HG02571 (cell line): ENCODE measurements around the gene GCNT4.
"Not testable (repeated sequence)": the region's sequence is repeated elsewhere in the genome, so short reads cannot be mapped to it uniquely, and the experiment has no call there.

Experiments
- ATAC-seq: cut with Tn5 transposase; IDR thresholded peaks from one replicate; pipeline ENCODE4 v1.9.1; 2021; ENCODE audit warnings: mild to moderate bottlenecking, moderate library complexity; ENCODE audit not compliant: unreplicated experiment

GCNT4 gene, protein sequence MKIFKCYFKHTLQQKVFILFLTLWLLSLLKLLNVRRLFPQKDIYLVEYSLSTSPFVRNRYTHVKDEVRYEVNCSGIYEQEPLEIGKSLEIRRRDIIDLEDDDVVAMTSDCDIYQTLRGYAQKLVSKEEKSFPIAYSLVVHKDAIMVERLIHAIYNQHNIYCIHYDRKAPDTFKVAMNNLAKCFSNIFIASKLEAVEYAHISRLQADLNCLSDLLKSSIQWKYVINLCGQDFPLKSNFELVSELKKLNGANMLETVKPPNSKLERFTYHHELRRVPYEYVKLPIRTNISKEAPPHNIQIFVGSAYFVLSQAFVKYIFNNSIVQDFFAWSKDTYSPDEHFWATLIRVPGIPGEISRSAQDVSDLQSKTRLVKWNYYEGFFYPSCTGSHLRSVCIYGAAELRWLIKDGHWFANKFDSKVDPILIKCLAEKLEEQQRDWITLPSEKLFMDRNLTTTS

DNA sequence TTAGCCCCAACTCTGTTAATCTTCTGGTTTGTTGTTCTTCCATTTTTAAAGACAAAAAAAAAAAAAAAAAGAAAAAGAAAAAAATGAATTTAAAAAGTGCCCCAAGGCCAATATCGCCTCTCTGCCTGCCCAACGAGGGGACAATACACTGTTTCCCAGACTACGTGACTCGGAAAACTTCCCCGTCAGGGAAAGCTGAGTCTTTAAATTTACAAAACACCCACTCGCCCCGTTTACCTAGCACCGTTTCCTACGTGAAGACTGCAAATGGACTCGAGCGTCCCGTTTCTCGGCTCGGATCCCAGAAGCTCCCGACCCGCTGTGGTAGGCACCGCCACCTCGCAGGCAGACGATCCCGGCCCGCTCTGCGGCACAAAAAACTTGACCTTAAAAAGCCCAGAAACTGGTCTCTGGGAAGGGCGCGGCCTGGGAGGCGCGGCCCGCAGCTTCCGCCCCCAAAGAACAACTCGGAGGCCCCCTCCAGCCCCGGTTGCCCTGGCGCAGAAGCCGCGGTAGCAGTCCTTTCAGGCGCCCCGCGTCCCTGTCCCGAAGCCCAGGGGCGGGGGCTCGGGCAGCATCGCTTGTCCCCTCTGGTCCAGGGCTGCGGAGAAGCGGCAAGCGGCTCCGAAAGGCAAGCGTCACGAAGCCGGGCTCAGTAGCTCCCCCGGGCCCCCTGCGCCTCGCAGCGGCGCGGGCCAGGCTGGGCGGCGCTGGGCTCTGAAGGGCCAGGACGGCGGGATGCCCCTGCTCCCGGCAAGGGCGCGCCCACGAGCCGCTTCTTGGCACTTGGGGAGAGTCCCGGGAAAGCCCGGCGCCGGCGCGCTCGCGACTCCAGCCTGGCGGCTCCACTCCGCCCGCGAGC lies at the start of gene GCNT4:
Gene GCNT4 (minus strand): TSS at position 367 of the 862 bp plus-strand sequence. CDS start 22,521 bp downstream, outside the sequence.
- ATAC-seq = no peak

DNA sequence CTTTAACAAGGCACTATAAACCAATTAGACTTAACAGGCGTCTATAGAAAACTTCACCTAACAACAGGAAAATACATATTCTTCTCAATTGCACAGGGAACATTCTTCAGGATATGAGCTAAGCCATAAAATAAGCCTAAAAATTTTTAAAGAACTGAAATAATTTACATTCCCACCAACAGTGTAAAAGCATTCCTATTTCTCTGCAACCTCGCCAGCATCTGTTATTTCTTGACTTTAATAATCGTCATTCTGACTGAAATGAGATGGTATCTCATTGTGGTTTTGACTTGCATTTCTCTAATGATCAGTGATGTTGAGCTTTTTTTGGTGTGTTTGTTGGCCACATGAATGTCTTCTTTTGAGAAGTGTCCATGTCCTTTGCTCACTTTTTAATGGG lies 43.6 kb upstream of the GCNT4 start:
- not testable (repeated sequence) for ATAC-seq

DNA sequence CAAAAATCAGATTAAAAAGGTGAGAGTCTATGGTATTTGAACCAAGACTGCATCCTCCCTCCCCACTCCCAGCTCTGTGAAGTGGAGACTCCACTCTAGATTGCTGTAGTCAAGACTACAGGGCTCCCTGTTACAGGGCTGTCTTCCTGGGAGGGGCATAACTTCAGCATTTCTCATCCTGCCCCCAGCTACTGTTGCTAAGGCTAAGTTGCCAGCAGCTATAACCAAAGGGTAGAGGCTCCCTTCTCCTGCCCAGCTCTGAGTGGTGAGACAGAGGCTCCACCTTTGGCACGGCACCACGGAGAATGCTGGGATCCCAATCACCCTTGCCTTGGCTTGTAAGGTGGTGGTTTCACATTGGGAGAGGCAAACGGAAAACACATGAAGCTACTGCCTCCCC lies 39.2 kb upstream of the GCNT4 start:
- no peak for ATAC-seq

DNA sequence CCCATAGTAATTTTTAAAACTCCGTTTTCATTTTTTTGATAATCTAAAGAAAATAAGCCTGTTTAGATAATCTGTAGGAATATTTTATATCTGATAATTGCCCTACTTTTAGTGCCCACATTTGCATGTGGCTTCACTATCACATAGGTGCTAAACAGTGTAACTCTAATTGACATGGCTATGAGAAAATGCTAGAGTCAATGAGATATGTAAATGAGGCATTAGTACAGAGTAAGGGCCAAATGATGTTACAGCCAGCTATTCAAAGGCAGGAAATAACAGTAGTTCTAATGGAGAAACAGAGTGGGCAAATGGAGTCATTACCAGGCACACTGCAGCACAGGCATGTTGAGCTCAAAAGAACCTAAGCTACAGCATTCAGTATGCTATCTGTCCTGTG lies 37.3 kb upstream of the GCNT4 start:
- no peak for ATAC-seq

DNA sequence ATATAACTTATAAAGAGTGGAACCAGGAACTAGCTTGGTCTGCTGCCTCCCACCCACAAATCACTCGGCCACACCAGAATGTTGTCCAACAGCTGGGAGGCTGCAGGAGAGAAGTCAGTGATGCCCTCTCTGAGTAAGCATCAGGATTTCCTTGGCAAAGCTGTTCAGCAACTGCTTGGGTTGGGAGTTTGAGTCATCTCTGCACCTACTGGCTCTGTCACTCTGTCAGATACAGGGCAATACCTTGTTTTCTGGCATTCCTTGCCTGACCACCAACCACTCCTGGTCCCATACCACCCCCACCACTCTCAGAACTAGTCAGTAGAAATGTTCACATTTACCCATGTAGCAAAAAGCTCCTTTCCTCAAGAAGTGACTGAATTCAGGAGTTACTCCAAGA lies 36.8 kb upstream of the GCNT4 start:
- ATAC-seq = no peak

DNA sequence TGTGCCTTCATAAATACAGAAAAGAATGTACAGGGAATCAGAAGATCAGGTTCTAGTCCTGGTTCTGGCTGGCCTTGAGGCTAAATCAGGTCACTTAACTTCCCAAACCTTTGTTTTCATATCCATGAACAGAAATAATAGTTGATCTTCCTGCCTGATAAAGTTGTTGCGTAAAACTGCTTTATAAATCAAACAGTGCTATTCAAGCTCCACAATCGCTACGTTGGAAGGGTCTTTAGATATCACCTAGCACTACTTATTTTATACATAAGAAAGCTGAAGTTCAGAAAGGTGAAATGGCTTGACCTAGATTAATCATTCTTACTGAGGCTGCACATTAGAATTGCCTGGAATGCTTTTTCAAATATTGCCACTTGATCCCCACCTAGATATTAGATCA lies 36.3 kb upstream of the GCNT4 start:
- no peak for ATAC-seq

DNA sequence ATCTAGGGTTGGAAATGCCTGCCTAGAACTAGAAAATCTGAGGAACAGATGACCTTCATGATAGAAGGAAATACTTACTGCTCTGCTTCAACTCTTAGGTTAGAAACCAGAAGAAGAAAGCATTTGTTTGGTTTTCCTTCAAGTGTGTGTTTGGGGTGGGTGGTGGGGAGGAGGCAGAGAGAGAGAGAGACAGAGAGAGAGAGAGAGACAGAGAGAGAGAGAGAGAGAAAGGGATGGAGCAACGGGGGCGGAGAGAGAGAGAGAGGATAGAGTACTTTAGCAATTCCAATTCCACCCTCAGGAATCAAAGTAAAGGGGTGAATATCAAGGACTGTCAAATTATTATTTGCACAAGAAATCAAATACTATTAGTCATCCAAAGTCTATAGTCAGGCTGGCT lies 29.2 kb upstream of the GCNT4 start:
- no peak for ATAC-seq

DNA sequence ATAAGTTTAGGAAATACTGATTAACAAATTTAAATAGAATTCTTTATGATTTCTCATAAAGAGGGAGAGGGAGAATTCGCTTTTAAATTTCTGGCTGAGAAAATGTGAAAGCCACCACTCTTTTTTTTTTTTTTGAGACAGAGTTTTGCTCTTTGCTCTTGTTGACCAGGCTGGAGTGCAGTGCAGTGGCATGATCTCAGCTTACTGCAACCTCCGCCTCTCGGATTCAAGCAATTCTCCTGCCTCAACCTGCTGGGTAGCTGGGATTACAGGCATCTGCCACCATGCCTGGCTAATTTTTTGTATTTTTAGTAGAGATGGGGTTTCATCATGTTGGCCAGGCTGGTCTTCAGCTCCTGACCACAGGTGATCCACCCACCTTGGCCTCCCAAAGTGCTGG lies 27.0 kb upstream of the GCNT4 start:
- not testable (repeated sequence) for ATAC-seq

DNA sequence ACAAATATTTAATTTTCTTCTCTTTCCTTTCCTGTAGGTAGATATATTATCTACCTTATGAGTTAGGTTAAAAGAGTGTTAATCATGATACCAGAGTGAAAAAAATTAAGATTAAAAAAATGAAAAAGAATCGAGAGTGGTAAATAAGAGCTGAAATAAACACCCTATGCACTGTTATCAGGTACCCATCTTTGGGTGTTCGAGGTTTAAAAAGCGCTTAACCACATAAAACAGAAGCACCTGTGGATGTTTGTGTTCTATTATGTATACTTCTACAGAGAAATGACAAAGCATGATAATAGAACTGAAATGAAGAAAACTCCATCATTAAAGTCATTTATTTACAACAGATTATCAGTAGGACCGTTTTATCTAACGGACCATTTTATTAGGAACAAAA lies 25.7 kb upstream of the GCNT4 start:
- no peak for ATAC-seq

DNA sequence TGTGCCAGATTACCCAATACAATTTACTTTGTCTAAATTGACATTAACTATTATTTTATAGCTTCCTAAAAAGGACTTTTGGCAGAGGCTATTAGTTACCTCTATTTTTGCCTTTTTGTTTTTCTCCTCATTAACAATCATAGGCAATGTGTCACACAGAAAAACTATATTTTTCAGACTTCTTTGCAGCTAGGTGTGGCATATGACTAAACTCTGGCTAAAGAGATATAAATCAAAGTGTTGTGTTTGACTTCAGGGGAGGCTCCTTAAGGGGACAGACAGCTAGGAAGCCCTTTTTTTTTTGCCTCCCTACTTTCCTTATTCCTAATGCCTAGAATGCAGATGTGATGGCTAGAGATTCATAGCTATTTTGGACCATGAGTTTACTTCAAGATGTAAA lies 19.7 kb upstream of the GCNT4 start:
- ATAC-seq = no peak

DNA sequence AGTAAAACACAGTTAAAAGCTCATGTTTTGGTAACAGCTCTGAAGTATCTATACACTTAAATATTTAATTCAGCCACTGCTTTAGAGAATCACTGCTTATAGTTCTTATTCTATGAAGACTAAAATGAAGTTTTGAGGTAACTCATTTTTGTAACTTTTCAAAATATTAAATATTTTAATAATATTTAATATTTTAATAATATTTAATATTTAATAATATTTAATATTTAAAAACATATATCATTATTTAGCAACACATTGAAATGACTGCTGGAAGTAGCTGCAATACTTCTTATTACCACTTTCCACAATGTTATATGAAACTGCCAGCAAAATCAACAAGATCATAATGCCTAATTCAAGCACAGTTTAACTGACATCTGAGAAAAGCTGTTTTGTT lies 18.7 kb upstream of the GCNT4 start:
- ATAC-seq = no peak

DNA sequence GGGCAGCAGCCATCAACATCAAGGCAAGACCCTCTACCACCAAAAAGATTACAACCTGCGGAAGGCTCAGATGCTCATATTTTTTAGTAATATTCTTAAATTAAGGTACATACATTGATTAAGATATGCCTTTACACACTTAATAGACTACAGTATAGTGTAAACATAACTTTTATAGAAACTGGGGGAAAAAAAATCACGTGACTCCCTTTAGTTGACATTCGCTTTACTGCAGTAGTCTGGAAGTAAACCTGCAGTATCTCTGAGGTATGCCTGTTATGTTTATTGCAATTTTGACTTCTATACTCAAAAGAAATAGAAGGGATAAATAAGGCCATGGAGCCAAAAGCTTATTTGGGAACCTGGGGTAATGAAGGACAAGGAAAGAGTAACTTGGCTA lies 15.1 kb upstream of the GCNT4 start:
- no peak for ATAC-seq

DNA sequence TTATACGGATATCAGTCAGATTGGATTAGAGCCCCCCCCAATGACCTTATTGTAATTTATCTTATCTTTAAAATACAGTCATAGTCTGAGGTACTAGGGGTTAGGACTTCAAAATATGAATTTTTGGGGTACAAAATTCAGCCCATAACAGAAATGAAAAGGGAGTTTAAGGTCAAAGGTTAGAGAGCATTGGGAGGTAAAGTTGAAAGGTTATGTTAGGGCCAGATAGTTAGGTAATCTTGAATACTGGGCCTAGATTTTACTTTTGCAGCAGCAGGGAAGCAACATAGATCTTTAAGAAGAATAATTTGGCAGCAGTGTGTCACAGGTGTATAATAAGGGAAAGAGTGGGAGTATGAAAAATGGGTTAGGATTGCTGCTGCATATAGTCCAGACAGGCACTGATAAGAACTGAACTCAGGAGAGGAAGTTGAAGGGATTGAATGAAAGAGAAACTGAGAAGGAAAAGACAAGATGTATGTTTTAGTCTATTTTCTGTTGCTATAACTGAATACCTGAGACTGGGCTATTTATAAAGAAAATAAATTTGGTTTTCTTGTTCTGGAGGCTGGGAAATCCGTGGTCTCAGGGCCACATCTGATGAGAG lies 10.7 kb upstream of the GCNT4 start:
- no peak for ATAC-seq

DNA sequence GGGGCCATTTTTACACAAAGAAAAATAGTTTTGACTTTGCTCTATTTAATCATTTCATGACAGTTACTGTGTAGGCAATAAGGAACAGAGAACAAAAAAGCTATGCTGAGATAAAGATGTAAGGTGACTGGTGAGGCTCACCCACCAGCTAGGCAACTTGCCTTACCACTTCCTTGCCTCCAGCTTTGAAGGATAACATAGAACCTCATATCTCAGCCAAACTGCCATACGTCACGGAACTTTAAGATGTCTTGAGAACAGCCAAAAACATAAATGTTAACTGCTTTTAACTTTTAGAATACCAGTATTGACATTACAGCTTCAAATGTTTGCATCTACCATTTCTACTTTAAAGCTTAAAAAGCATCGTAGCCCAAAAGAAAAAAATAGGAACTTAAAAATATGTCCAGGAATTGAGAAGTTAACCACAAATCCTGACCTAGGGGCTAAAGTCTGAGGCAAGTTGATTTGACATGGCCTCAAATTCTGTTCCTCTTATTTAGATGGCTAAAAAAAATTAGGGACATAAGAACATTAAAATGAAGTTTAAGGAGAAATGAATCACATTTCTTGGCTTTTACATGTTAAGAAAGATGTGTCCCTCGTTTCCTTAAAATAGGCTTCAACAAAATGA lies 7.7 kb upstream of the GCNT4 start:
- ATAC-seq = no peak

DNA sequence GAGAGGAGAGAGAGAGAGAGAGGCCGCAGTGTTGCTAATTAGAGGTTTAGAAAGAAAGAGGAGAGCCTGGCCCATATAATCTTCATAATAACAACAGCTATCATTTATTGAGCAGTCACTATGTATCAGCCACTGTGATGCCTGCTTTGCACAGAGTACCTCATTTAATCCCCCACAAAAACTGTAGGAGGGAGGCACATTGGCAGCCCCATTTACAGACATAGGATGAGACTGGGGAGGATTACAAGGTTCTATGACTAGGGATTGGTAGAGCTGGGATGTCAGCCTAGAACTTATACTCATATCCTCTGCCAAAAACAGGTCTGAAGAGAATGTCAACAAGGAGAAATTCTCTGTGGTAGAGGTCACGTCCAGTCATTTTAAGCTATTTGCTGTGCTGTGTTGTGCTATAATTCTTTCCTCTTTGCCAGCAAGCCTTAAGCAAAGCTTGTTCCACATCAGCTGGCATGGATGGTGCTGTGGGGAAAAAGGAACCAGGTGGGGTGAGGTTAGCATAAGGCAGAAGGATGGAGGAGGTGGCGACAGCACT lies 6.7 kb upstream of the GCNT4 start:
- ATAC-seq = no peak

DNA sequence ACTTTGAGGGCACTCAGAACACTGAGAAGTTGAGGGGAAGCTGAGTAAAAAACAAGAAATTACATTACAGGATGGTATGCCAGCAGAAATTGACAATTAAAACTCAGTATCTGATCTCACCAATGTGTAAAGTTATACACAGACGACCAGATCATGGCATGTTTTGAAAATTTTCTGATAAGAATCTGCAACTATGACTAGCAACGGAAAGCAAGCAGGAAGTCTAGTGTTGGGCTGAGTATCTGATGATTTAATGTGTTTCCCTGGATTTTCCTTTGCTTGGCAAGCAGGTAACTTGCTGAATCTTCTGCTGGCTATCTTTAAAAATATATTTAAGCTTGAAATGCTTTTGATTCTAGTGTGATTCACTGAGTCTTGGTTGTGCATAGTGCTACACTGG lies 5.2 kb upstream of the GCNT4 start:
- ATAC-seq = no peak

DNA sequence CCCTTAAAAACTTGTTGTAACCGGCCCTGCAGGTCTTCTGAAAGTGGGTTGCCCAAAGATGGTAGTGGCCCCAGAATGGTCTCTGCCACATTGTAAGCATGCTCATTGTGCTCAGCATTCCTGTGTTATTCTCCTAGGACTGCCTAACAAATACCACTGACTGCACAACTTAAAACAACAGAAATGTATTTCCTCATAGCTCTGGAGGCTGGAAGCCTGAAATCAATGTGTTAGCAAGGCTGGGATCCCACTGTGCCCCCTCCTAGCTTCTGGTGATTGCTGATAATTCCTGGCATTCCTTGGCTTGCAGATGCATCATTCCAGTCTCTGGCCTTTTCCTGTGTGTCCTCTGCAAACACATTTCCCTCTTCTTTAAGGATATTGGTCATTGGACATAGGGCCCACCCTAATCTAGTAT lies 3.4 kb upstream of the GCNT4 start:
- no peak for ATAC-seq

DNA sequence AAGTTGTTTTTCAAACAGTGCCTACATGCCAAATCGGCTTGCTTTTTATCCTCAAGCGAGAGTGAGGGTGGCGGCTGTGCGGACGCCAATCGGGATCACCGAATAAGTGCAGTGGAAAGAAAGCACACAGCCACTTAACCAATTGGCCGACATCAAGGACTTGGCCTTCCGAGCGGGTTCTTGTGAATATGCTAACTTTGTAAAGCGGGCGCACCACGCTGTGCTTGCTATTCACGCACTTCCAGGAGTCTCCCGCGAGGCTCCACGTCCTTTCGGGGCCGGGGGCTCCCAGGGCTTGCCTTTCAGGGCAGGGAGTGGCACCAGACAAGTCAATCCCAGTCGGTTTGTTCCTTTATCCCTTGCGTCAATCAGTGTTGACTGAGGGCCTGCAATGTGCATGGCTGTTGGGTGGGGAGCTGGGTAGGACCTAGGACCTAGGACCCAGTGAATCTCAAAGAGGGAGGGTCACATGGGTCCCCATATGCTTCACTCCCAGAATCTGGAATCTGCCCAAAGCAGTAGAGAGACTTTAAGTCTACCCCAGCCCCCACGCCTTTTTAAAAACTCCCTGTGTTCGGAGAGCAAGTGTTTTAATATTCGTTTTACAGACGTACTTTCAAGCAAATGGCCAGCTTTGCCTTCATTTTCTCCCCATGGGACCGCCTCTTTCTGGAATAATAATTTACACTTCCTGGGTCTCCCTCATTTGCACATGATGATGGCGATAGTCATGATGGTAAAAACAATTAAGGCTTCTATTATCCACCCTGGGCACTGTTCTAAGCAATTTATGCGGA lies 2.0 kb upstream of the GCNT4 start:
- ATAC-seq = no peak

DNA sequence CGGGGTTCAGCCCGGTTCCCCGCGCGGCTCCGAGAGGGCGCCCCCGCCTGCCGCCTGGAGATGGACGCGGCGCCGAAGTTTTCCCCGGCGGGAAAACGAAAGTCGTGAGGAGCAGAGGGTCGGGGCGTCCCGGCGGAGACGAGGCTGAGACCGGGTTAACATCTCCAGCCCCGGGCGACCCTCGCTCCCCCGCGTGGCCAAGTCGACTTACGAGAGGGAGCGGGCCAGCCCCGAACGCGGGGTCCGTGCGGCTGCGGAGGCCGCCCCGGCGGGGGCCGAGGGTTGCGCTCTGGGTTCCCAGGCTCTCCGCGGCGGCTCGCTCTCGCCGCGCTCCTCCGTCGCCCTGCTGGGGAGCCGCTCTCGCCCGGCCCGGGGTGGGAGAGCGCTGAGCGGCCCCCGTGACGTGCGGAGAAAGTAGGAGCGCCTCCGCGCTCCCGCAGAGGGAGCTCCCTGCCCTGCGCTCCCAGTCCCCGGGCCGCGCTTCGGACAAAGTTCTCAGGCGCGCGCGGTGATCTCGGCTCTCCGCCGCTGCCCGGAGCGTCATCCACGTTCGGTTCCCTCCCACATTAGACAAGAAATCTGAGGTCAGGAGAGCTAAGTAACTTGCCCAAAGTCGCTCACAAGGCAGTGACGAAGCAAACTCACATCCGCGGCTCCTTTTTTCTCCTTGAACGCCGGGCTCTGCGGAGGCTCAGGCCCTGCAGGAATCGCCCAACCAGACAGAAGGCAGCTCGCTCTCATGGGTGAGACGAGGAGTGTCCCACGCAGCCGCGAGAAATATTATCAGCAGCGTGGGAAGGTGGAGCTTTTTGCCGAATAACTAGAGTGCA lies 1.2 kb upstream of the GCNT4 start:
- ATAC-seq = no peak
